MM.1S (cell line): Measurements from ENCODE around the gene RBSN.

Source experiments
- EZH2 ChIP-seq: fragments of 300-600 bp; sonication (generic); optimal IDR thresholded peaks from 2 replicates; pipeline ENCODE3; 2017; ENCODE audit warnings: low read depth, mild to moderate bottlenecking, antibody characterized with exemption, low read length, mixed read lengths
- EZH2phosphoT487 ChIP-seq: fragments of 300-600 bp; sonication (generic); IDR thresholded peaks from 2 replicates; pipeline ENCODE4 v1.6.1; 2018; ENCODE audit warnings: antibody characterized with exemption, low read length
- TF ChIP-seq, protein P1 (sequence below): fragments of 300-600 bp; sonication (generic); IDR thresholded peaks from 2 replicates; pipeline ENCODE4 v1.5.1; 2016; ENCODE audit warnings: antibody characterized with exemption, low read length, mixed read lengths

DNA sequence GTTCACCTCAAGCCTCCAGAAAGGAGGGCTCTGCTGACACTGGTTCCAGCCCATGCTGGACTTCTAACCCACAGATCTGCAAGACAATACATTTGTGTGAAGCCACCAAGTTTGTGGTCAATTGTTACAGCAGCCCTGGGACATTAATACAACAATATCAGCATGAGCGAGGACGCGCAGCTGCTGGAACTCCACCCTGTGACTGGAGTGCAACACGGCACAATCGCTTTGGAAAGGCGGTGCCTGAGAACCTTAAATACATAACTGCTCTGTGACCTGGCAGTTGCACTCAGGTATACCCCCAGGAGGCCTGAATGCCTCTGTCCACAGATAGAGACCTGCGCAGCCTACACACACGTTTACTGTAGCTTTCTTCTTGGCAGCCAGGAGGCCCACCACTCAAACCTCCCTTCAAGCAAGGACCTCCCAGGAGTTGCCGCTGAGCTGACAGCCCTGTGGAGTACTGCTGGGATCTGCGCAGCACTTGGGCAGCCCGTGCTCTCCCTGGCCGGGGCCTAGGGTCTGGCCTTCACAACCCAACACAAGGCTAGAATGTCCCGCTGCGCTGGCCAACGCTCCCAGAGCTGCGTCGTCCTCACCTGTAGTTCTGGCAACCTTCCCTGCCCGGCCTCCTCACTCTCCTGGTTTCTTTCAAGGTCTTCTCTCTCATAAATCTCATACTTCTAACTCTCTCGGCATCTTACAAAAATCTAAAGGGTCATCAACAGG is 42.1 kb downstream of the RBSN start:
- TF ChIP-seq, protein P1, sequence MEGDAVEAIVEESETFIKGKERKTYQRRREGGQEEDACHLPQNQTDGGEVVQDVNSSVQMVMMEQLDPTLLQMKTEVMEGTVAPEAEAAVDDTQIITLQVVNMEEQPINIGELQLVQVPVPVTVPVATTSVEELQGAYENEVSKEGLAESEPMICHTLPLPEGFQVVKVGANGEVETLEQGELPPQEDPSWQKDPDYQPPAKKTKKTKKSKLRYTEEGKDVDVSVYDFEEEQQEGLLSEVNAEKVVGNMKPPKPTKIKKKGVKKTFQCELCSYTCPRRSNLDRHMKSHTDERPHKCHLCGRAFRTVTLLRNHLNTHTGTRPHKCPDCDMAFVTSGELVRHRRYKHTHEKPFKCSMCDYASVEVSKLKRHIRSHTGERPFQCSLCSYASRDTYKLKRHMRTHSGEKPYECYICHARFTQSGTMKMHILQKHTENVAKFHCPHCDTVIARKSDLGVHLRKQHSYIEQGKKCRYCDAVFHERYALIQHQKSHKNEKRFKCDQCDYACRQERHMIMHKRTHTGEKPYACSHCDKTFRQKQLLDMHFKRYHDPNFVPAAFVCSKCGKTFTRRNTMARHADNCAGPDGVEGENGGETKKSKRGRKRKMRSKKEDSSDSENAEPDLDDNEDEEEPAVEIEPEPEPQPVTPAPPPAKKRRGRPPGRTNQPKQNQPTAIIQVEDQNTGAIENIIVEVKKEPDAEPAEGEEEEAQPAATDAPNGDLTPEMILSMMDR = no peak
- TF ChIP-seq EZH2 = no peak
- no peak for TF ChIP-seq EZH2phosphoT487
